DND-41 (cell line): Measurements from ENCODE around the gene MRNIP.

Source experiments
- CTCF ChIP-seq: IDR thresholded peaks from 2 replicates; pipeline ENCODE4 v1.5.1; 2012; ENCODE audit warnings: borderline replicate concordance, low read length, moderate library complexity, mild to moderate bottlenecking; ENCODE audit not compliant: poor library complexity, severe bottlenecking; ENCODE audit errors: extremely low read depth
- EZH2 ChIP-seq: IDR thresholded peaks from 3 replicates; pipeline ENCODE4 v1.6.1; 2012; ENCODE audit warnings: borderline replicate concordance, low read depth, mild to moderate bottlenecking, moderate library complexity, low read length, inconsistent platforms; ENCODE audit not compliant: severe bottlenecking

- TF ChIP-seq EZH2 (no peak), CTCF (no peak)
Measured at GRCh38 chr5:179793468-179794139, 65.0 kb downstream of the MRNIP start, which contains the start of gene LTC4S.
